A549 (cell line): ENCODE measurements around the gene SSBP3. TPM values are rescaled to one million over a fixed set of nuclear protein-coding genes. Genes with fewer than 3 reads are reported as not detected.

ENCODE experiments used
- ATAC-seq, 2 experiments: fragments of 200-7000 bp in 1 of 2; fragments of >200 bp in 1 of 2; cut with Nextera tagmentation in 1 of 2; cut with Tn5 transposase in 1 of 2; 3 replicates each; pipeline versions ENCODE4 v1.8.0 to v1.9.1; 2018 to 2020; ENCODE audit warnings: mild to moderate bottlenecking in 1 of 2, moderate library complexity in 1 of 2
- CTCF ChIA-PET: fragments of 300-600 bp; sonication (Branson Sonifier 250); formaldehyde crosslinking; extraction: SDS; loops from one replicate; lab custom pipeline; 2021; ENCODE audit warnings: antibody characterized with exemption, inconsistent platforms; lab: Yijun Ruan, JAX
- POLR2A ChIA-PET: fragments of 350-600 bp; formaldehyde crosslinking; extraction: SDS; loops from one replicate; lab custom pipeline; 2021; ENCODE audit warnings: antibody characterized with exemption, inconsistent platforms; lab: Yijun Ruan, JAX
- DNase-seq, 2 experiments: peaks; one replicate each; pipeline versions ENCODE4 v3.0.0 to v3.0.0-alpha.2; 2011 to 2016; ENCODE audit warnings: low read depth in 1 of 2, low spot score in 1 of 2
- FAIRE-seq: peaks from 2 replicates; lab custom pipeline; 2011; peaks lifted over from hg19 to GRCh38; lab: Jason Lieb, UNC
- H3K27ac ChIP-seq, 2 experiments: fragments of >200 bp; sonication (Bioruptor Twin); formaldehyde crosslinking; 3 replicates each; pipeline ENCODE4 v1.5.1; 2016 to 2017
- H3K4me1 ChIP-seq: fragments of >200 bp; sonication (Bioruptor Twin); formaldehyde crosslinking; 3 replicates; pipeline ENCODE4 v1.6.1; 2016
- H3K4me2 ChIP-seq: fragments of >200 bp; sonication (Bioruptor Twin); formaldehyde crosslinking; 3 replicates; pipeline ENCODE4 v1.6.1; 2016
- H3K4me3 ChIP-seq: fragments of >200 bp; sonication (Bioruptor Twin); formaldehyde crosslinking; 3 replicates; pipeline ENCODE4 v1.5.1; 2016
- H3K9me3 ChIP-seq: fragments of >200 bp; sonication (Bioruptor Twin); formaldehyde crosslinking; 3 replicates; pipeline ENCODE4 v1.6.1; 2016
- CEBPB ChIP-seq, 2 experiments: fragments of >200 bp in 1 of 2; sonication (Bioruptor Twin) in 1 of 2; formaldehyde crosslinking in 1 of 2; IDR thresholded peaks; 2 replicates each; pipeline ENCODE4 v1.6.1; 2012 to 2016
- EHF ChIP-seq: fragments of 250-450 bp; sonication (Bioruptor Pico); IDR thresholded peaks from 2 replicates; pipeline ENCODE4 v1.5.0; 2020; ENCODE audit warnings: mild to moderate bottlenecking
- ELK1 ChIP-seq: fragments of 150-350 bp; IDR thresholded peaks from 2 replicates; pipeline ENCODE4 v1.6.1; 2014; ENCODE audit warnings: low read depth, mild to moderate bottlenecking, low read length
- FOXS1 ChIP-seq: fragments of 250-450 bp; sonication (Bioruptor Pico); IDR thresholded peaks from 2 replicates; pipeline ENCODE4 v1.5.0; 2020; ENCODE audit warnings: mild to moderate bottlenecking, moderate library complexity
- GATA3 ChIP-seq: IDR thresholded peaks from 2 replicates; pipeline ENCODE4 v1.6.1; 2012; ENCODE audit warnings: borderline replicate concordance
- HDAC2 ChIP-seq: fragments of 200-600 bp; sonication (generic); IDR thresholded peaks from 2 replicates; pipeline ENCODE4 v1.6.1; 2016
- HEYL ChIP-seq: fragments of 250-450 bp; sonication (Bioruptor Pico); IDR thresholded peaks from 2 replicates; pipeline ENCODE4 v1.8.0; 2021; ENCODE audit warnings: mild to moderate bottlenecking, moderate library complexity
- NFE2L2 ChIP-seq: fragments of 150-350 bp; conservative IDR thresholded peaks from 2 replicates; pipeline ENCODE4 v1.6.1; 2014; ENCODE audit warnings: low read length
- NPAS2 ChIP-seq: fragments of 250-450 bp; sonication (Bioruptor Pico); IDR thresholded peaks from 2 replicates; pipeline ENCODE4 v1.8.0; 2022; ENCODE audit warnings: mild to moderate bottlenecking, moderate library complexity, borderline replicate concordance
- PHF8 ChIP-seq: fragments of 200-600 bp; sonication (generic); IDR thresholded peaks from 2 replicates; pipeline ENCODE4 v1.6.1; 2016; ENCODE audit warnings: low read depth, mild to moderate bottlenecking, antibody characterized with exemption, moderate library complexity, borderline replicate concordance
- REST ChIP-seq: fragments of 200-600 bp; sonication (generic); IDR thresholded peaks from 2 replicates; pipeline ENCODE4 v1.6.1; 2016; ENCODE audit warnings: antibody characterized with exemption, mild to moderate bottlenecking, moderate library complexity
- RFX5 ChIP-seq: fragments of 450-650 bp; IDR thresholded peaks from 2 replicates; pipeline ENCODE4 v1.7.1; 2014; ENCODE audit warnings: antibody characterized with exemption, mild to moderate bottlenecking, moderate library complexity
- SREBF2 ChIP-seq: fragments of 450-650 bp; IDR thresholded peaks from 2 replicates; pipeline ENCODE4 v1.6.1; 2014; ENCODE audit warnings: mild to moderate bottlenecking, moderate library complexity
- ZC3H11A ChIP-seq: fragments of 450-650 bp; IDR thresholded peaks from 2 replicates; pipeline ENCODE4 v1.6.1; 2014; ENCODE audit warnings: antibody characterized with exemption, mild to moderate bottlenecking
- ZNF302 ChIP-seq: fragments of 250-450 bp; sonication (Bioruptor Pico); IDR thresholded peaks from 2 replicates; pipeline ENCODE4 v1.9.0; 2021; ENCODE audit warnings: inconsistent platforms, mild to moderate bottlenecking, moderate library complexity
- ZSCAN20 ChIP-seq: fragments of 250-450 bp; sonication (Bioruptor Pico); IDR thresholded peaks from 2 replicates; pipeline ENCODE4 v1.8.0; 2022; ENCODE audit warnings: mild to moderate bottlenecking, moderate library complexity
- WGBS: methylation state at CpG from one replicate; pipeline ENCODE4 v1.1.6; 2017; ENCODE audit errors: missing lambda C conversion rate; 5-methylcytosine and 5-hydroxymethylcytosine counted together
- polyA plus RNA-seq, 4 experiments: library from polyadenylated mRNA; depleted of rRNA in 3 of 4; stranded (reverse); fragments of >200 nt; fragmentation: RNase III in 1 of 4; extraction: RNeasy Plus Mini Kit Qiagen cat#74134 plus additional on column Dnase treatment in 1 of 4; gene quantifications; 2 replicates in 3 of 4; 3 replicates in 1 of 4; pipeline ENCODE4 v1.2.3, GENCODE V29; 2011 to 2017
- TF ChIP-seq, protein P1 (sequence below): fragments of 450-650 bp; IDR thresholded peaks from 2 replicates; pipeline ENCODE4 v1.6.1; 2014; ENCODE audit warnings: antibody characterized with exemption
- TF ChIP-seq, protein P2 (sequence below): fragments of >200 bp; sonication (Bioruptor Twin); formaldehyde crosslinking; IDR thresholded peaks from 2 replicates; pipeline ENCODE4 v1.6.1; 2016
- TF ChIP-seq, protein P3 (sequence below): fragments of 250-450 bp; sonication (Bioruptor Pico); IDR thresholded peaks from 2 replicates; pipeline ENCODE4 v1.5.0; 2020; ENCODE audit warnings: low read depth, mild to moderate bottlenecking, moderate library complexity
- TF ChIP-seq, protein P4 (sequence below): IDR thresholded peaks from 2 replicates; pipeline ENCODE4 v1.6.1; 2012
- TF ChIP-seq, protein P5 (sequence below): fragments of >200 bp; sonication (Bioruptor Twin); formaldehyde crosslinking; IDR thresholded peaks from 3 replicates; pipeline ENCODE4 v1.6.1; 2016
- TF ChIP-seq, protein P6 (sequence below): fragments of 250-450 bp; sonication (Bioruptor Pico); IDR thresholded peaks from 2 replicates; pipeline ENCODE4 v1.5.0; 2021; ENCODE audit warnings: mild to moderate bottlenecking, moderate library complexity, borderline replicate concordance

Gene SSBP3
- polyA plus RNA-seq, 2 of the 4 experiments (the other 2 are of a cell fraction): 7.2 to 9.1 TPM

- FAIRE-seq (no peak), ATAC-seq (no peak), DNase-seq (no peak)
- ChIA-PET POLR2A (no interaction called here), CTCF (interaction anchor here (1.4 kb wide), 1 partner anchor 40 kb away, joined by 3 read pairs; no protein-coding TSS in a partner anchor)
- Histone ChIP-seq H3K9me3 (no peaks in the 10 kb centered on the region), H3K4me1 (no peaks in the 10 kb centered on the region), H3K4me3 (no peak overlapping the region), H3K27ac (no peak overlapping the region), H3K4me2 (no peak overlapping the region)
- WGBS: 71% methylated on average over 5 of the region's 7 CpGs
- TF ChIP-seq FOXS1 (CRISPR knock-in tag): no peak
- no peak for TF ChIP-seq ZSCAN20 (CRISPR knock-in tag)
- no peak for TF ChIP-seq NFE2L2
- no peak for TF ChIP-seq SREBF2
- TF ChIP-seq, protein P1, sequence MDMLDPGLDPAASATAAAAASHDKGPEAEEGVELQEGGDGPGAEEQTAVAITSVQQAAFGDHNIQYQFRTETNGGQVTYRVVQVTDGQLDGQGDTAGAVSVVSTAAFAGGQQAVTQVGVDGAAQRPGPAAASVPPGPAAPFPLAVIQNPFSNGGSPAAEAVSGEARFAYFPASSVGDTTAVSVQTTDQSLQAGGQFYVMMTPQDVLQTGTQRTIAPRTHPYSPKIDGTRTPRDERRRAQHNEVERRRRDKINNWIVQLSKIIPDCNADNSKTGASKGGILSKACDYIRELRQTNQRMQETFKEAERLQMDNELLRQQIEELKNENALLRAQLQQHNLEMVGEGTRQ: 0 out of 2 replicates have a peak, but pooled peaks have one; percentile 9
- TF ChIP-seq, all 56 proteins: peak for 1
Observed at GRCh38 chr1:54439550-54440223, 33.5 kb upstream of the SSBP3 start.

DNA sequence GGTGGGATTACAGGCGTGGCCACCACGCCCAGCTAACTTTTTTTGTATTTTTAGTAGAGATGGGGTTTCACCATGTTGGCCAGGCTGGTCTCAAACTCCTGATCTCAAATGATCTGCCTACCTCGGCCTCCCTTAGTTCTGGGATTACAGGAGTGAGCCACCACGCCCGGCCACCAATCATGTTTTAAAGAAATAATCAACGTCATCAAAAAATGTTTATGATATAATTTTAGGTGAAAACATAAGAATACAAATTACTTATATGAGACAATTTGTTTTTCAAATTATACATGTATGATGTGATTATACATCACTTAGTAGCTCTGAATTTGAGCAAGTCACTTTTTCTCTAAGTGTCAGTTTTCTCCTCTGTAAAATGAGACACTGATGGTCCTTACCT, 31.6 kb upstream of the SSBP3 start:
- Histone ChIP-seq H3K9me3 (no peaks in the 10 kb centered on the region), H3K4me3 (no peak overlapping the region)
- no peak for TF ChIP-seq HDAC2
- TF ChIP-seq ELK1: no peak
- TF ChIP-seq ZNF302 (CRISPR knock-in tag): no peak
- TF ChIP-seq, protein P2, sequence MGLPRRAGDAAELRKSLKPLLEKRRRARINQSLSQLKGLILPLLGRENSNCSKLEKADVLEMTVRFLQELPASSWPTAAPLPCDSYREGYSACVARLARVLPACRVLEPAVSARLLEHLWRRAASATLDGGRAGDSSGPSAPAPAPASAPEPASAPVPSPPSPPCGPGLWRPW: no peak
- TF ChIP-seq, protein P3, sequence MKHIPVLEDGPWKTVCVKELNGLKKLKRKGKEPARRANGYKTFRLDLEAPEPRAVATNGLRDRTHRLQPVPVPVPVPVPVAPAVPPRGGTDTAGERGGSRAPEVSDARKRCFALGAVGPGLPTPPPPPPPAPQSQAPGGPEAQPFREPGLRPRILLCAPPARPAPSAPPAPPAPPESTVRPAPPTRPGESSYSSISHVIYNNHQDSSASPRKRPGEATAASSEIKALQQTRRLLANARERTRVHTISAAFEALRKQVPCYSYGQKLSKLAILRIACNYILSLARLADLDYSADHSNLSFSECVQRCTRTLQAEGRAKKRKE (CRISPR knock-in tag): no peak
- TF ChIP-seq NPAS2 (CRISPR knock-in tag): no peak
- TF ChIP-seq PHF8: no peak
- TF ChIP-seq GATA3: no peak
- no peak for TF ChIP-seq ZC3H11A
- TF ChIP-seq REST: no peak
- no peak for TF ChIP-seq HEYL (CRISPR knock-in tag)
- no peak for TF ChIP-seq EHF
- TF ChIP-seq CEBPB (IDR thresholded peaks at IDR 0.05): no peak
- no peak for TF ChIP-seq FOXS1 (CRISPR knock-in tag)
- TF ChIP-seq, protein P4, sequence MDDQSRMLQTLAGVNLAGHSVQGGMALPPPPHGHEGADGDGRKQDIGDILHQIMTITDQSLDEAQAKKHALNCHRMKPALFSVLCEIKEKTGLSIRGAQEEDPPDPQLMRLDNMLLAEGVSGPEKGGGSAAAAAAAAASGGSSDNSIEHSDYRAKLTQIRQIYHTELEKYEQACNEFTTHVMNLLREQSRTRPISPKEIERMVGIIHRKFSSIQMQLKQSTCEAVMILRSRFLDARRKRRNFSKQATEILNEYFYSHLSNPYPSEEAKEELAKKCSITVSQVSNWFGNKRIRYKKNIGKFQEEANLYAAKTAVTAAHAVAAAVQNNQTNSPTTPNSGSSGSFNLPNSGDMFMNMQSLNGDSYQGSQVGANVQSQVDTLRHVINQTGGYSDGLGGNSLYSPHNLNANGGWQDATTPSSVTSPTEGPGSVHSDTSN: no peak
- no peak for TF ChIP-seq RFX5
- TF ChIP-seq, protein P5, sequence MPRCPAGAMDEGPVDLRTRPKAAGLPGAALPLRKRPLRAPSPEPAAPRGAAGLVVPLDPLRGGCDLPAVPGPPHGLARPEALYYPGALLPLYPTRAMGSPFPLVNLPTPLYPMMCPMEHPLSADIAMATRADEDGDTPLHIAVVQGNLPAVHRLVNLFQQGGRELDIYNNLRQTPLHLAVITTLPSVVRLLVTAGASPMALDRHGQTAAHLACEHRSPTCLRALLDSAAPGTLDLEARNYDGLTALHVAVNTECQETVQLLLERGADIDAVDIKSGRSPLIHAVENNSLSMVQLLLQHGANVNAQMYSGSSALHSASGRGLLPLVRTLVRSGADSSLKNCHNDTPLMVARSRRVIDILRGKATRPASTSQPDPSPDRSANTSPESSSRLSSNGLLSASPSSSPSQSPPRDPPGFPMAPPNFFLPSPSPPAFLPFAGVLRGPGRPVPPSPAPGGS: no peak
- TF ChIP-seq, protein P6, sequence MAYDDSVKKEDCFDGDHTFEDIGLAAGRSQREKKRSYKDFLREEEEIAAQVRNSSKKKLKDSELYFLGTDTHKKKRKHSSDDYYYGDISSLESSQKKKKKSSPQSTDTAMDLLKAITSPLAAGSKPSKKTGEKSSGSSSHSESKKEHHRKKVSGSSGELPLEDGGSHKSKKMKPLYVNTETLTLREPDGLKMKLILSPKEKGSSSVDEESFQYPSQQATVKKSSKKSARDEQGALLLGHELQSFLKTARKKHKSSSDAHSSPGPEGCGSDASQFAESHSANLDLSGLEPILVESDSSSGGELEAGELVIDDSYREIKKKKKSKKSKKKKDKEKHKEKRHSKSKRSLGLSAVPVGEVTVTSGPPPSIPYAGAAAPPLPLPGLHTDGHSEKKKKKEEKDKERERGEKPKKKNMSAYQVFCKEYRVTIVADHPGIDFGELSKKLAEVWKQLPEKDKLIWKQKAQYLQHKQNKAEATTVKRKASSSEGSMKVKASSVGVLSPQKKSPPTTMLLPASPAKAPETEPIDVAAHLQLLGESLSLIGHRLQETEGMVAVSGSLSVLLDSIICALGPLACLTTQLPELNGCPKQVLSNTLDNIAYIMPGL (CRISPR knock-in tag): no peak
- TF ChIP-seq, all 56 proteins: peak for 0
- Histone ChIP-seq H3K4me1 (no peaks in the 10 kb centered on the region), H3K27ac (no peak overlapping the region), H3K4me2 (no peak overlapping the region)
- POLR2A ChIA-PET: no interaction called here
- 74% methylated on average over 6 of the region's 6 CpGs for whole genome bisulfite sequencing
- DNase-seq (no peak), FAIRE-seq (no peak), ATAC-seq (no peak)
- CTCF ChIA-PET: no interaction called here
